ENCODE data around the gene KIAA1755.

GRCh38 chr20:38209054-38209675 lies 51.4 kb downstream of the KIAA1755 start:
- no peak for TF ChIP-seq CTCF (conservative IDR thresholded peaks at IDR 0.05; ENCODE audit: low read depth, low read length)
- no peak for TF ChIP-seq EZH2 (IDR thresholded peaks at IDR 0.05; ENCODE audit: borderline replicate concordance, low read depth, low read length, poor library complexity, severe bottlenecking)
